RPMI8226 (cell line): ENCODE measurements around the gene CUTC.
A peak's percentile ranks its signal among the peaks of the same experiment; 100 is the strongest.
"Not testable (repeated sequence)": the region's sequence is repeated elsewhere in the genome, so short reads cannot be mapped to it uniquely, and the experiment has no call there.

Experiments
- DNase-seq: peaks from one replicate; pipeline ENCODE4 v3.0.0-alpha.2; 2015

CUTC gene

DNA sequence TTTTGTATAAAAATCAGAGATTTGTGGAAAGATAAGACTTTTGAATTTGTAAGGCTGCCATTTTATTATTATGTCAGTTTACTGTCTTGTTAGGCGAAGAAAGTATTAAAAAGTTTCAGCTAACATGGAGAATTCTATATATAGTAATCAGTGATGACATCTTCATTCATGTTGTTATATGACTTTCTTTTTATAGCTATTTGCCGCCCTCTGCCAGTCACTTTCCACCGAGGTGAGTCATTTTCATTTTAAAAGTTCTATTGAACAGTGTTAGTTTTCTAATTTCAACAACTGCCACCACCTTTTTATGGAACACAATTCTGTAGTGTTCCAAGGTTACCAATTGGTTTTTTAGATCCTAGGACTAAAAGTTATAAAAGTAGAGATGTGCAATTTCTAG, 11.8 kb downstream of the CUTC start:
- DNase-seq, result no peak

DNA sequence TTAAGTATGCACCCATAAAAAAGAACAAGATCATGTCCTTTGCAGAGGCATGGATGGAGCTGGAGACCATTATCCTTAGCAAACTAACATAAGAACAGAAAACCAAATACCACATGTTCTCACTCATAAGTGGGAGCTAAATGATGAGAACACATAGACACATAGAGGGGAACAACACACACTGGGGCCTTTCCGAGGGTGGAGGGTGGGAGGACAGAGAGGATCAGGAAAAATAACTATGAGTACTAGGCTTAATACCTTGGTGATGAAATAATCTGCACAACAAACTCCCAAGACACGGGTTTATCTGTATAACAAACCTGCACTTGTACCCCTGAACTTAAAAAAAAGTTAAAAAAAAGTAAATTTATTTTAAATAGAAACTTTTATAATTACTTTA, 14.1 kb downstream of the CUTC start:
- DNase-seq, result not testable (repeated sequence)

DNA sequence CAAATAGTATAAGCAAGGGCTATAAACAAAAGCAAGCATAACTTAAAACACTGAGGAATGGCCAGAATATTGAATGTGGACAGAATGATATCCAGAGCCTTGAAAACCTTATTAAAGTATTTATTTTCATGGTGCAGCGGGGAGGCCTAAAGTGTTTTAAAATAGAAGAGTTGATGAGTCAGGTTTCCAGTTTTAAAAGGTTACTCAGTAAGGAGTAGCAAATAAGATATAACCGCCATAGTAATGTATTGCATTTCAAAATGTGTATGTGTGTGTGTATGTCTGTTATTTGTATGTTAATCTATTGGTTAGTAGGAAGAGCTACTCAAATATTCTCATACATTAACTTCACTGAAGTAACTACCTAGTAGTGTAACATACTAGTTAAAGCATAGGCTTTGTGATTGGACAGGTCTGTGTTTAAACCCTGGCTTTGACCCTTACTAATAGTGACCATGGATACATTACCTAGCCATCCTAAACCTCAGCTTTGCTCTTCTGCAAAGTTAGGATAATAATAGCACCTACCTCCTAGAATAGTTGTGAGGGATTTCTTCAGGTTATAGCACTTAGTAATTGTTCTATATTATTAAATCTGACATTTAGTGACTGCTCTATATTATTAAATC, 16.9 kb downstream of the CUTC start:
- no peak for DNase-seq

DNA sequence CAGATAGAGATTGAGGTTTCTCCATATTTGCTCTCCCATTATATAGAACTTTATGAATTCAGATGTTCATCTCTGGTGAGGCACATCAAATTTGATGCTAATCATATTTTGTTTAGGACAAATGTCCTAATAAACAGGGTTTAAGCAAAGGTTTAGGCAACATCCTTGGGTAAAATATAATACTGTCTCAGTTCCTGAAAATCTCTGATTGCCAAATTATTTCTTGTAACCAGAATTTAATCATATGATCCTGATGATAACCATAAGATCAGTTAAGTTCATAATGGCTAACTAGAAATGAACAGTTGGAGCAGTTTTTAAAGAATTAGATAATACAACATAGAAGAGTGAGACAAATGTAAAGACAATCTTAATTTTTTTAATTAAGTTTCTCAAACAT, 18.6 kb downstream of the CUTC start:
- DNase-seq, result no peak

DNA sequence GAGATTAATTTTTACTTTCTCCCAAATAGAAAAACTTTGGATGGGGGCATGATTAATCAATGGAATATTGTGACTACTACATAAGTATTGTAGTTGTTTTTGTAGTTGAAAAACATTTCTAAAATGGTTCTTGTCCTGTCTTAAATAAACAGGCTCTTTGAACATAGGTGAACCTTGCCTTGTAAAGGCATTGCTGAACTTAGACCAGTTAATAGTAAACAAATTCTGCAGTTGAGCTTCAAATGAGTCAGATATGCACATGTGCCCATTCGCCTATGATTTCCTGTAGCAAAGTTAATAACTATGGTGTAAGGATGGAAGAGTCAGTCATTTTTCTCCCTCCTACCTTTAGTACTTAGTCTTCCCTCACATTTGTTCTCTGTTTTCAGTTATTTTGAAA, 22.6 kb downstream of the CUTC start:
- DNase-seq, result no peak

DNA sequence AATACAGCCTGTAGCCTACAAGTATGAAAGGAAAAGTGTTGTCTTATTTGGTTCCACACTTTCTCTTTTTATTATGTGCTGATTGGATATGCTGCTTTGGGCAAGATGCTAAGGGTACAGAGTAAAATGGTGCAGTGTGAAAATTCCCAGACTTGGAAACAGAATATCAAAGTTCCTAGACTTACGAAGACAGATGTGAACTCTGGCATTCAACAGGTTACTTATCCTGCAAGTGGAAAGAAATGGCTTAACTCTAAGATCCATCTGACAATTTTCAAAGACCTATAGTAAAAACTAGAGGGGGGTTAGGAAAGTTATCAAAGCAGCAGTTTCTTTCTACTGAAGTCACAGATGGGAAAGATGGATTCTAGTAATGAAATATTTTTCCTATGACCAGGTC, 24.1 kb downstream of the CUTC start:
- no peak for DNase-seq

DNA sequence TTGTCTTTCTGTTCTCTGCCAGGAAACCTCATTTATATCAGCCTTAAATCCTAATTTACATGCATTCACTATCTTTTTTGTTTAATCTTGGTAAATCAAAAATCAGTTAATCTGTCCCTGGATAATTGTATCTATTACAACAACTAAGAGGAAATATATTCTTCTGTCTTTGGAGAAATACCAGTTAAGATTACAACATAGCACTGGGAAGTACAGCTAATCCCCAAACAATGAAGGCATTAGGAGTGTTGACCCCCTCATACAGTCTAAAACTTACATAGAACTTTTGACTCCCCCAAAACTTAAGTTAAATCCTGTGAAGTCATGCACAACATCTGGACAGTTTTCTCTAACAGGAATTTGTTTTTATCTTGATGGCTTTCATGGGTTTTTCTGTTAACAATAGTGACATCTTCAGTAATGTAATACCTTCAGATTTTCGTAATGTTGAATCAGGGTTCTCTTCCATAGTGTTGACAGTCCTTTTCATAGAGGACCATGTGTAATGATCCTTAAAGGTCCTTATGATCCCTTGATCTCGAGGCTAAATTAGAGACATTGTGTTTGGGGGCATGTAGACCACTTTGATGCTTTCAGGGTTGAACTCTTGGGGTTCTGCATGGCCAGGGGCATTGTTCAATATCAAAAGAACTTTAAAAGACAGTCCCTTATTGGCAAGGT, 26.3 kb downstream of the CUTC start:
- DNase-seq, result no peak

DNA sequence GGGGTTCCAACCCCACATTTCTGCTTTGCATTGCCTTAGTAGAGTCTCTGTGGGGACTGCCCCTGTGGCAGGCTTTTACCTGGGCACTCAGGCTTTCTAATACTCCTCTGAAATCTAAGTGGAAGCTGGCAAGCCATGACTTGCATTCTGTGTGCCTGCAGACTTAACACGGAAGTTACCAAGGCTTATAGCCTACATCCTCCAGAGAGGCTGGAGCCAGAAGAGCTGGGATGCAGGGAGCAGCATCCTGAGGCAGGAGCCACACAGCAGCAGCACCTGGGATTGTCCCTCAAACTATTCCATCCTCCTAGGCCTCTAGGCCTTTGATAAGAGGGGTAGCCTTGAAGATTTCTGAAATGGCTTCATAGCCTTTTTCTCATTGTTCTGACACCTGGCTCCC, 28.3 kb downstream of the CUTC start:
- no peak for DNase-seq

DNA sequence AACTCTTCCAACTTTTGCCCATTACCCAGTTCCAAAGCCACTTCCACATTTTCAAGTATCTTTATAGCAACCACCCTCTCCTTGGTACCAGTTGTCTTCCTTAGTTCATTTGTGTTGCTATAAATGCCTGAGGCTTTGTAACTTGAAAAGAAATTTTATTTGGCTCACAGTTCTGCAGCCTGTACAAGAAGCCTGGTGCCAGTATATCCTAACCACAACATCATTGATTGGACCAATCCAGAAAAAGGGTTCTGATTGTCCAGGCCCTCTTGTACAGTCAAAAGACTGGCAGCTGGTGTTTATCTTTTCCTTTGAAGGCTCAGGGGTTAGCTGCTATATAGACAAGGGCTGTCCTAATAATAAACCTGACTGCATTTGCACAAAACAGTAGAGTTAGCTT, 29.3 kb downstream of the CUTC start:
- no peak for DNase-seq

DNA sequence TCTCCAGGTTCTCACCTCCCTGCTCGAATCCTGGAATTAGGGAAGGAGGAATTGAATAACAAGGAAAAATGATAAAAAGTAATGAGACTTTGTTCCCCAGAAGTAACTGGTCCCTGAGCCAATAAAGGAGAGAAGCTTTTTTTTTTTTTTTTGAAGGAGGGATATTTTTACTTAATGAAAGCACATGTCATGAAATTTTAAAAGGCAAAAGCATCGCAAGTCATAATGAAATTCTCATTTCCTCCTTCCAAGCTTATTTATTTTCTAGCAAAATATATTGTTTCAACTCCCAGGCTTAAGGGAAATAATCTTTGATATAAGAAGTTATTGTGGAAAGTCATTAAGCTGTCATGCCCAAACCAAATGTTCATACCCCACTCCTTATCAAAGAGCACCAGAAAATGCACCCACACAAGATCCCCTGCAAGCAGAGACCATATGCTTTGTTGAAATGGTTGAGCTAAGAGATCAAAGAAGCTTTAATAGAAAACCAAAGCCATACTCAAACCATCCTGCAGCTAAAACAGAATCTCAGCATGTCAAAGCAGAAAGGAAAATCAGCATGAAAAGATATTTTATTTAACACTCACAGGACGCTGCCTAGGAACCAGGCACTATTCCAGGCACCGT, 33.8 kb downstream of the CUTC start:
- DNase-seq, result no peak

DNA sequence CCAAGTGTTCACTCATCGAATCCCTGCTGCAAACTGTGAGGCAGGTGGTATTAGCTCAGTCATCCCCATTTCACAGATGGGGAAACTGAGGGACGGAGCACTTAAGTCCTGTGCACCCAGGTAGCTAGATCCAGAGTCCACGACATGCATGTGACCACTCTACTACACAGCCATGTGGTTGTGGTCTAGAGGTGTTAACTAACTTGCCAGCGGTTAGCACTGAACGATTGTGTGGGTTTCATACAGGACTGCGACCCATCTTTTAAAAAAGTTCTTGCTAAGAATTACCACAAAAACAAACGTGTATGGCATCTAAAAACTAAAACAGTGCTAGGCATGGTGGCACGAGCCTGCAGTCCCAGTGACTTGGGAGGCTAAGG, 34.3 kb downstream of the CUTC start:
- DNase-seq, result no peak

DNA sequence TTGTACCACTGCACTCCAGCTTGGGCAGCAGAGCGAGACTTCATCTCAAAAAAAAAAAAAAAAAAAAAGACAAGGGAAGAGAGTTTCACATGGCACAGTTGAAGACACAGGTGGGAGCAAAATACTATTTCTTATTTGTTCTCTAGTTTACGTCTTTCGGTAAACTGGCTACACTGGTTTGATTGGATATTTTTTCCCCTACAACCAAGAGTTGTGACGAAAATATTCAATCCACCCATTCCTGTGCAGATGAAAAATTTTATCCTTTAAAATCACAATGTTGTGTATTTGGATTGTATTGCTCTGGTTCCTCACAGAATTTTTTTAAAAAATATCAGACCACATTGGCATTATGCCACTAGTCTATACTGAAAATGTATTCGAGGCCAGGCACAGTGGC, 35.9 kb downstream of the CUTC start:
- DNase-seq, result no peak

DNA sequence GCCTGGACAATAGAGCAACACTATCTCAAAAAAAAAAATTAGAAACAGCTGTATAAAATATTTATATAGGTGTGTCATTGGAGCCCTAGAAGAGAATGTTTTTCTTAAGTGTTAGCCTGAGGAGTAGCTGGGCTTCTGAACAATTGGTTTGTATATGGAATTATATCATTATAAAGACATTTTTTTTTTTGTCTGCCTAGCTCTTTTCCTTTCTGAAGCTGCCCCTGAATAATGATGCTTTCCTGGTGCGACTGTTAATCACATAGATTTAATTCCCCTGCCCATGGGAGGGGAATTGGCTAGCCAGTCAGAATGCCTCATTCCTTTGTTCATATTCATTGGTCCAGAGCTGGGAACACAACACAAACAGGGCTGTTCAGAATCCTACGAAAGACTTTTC, 36.5 kb downstream of the CUTC start:
- DNase-seq, result no peak

DNA sequence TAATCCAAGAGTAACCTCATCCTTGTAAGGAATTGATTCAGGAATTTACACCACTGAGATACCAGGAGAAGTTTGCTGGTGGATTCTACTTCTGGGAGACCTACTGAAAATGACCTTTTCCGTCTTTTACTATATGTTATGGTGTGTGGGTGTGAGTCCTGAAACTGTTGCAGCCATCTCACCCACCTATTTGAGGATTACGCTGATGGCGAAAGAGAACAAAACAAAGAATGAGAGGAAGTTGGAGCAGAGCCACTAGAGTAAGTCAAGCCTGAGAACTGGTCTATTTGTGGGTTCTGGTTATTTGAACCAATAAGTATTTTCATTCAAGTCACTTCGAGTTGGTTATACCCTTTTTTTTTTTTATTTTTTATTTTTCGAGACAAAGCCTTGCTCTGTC, 37.7 kb downstream of the CUTC start:
- no peak for DNase-seq

DNA sequence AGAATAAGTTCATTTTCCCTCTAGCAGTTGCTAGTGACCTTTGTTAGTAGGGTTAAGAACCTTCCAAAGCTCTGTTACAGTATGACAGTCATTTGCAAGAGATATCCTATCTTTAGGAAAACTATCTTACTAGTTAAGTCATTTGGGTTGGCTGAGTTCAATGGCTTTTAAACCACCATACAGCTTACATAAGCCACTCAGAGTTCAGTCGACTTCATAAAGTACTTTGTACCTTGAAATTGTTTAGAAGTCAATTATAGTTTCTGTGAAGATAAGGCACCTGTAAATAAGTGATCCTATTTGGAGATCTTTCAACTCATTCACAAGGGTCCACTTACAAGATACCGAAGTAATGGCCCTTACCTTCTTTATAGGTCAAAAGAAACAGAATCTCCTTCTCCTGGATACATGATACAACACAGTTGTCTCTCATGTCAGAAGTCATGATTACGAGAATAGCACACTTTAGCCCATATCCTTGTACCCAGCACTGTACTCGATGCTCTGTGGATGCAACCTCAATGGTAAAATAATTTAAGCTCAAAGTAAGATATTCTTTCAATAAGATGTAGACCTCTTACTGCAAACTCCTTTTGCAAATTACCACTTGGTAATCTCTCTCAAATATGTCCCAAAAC, 38.5 kb downstream of the CUTC start:
- no peak for DNase-seq

DNA sequence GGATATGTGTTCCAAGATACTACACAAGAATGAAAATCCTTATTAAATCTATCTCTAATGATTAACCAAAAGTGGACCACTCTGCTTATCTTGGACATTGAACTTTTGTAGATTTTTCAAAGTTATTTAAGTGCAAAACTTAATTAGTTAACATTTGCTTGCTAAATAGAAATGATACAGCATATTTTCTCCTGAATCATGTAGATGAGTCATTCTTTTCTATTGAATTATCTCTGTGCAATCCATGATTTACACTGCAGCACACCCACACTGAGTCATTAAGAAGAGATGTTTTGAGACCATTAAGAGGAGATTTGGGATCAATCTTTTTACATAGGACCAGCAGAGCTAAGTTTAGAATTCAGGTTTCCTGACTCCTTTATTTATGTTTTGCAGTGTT, 43.8 kb downstream of the CUTC start:
- no peak for DNase-seq

DNA sequence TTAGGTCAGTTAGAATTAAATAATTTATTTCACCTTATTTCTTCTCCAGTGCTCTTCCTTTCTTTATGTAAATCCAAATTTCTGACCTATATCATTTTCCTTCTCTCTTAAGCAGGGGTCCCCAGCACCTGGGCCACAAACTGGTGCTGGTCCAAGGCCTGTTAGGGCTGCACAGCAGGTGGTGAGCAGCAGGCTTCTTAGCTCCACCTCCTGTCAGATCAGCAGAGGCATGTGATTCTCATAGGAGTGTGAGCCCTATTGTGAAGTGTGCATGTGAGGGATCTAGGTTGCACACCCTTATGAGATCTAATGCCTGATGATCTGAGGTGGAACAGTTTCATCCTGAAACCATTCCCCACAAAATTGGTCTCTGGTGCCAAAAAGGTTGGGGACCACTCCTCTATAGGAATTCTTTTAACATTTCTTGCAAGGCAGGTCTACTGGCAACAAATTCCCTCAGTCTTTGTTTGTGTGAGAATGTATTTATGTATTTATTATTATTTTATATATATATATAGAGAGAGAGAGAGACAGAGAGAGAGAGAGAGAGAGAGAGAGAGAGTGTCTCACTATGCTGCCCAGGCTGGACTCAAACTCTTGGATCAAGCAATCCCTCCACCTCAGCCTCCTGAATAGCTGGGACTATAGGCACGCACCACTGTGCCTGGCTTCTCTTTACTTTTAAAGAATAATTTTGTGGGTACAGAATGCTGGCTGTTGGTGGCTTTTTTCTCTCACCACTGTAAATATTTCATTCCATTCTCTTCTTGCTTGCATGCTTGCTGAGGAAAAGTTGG, 46.1 kb downstream of the CUTC start:
- DNase-seq, result no peak

DNA sequence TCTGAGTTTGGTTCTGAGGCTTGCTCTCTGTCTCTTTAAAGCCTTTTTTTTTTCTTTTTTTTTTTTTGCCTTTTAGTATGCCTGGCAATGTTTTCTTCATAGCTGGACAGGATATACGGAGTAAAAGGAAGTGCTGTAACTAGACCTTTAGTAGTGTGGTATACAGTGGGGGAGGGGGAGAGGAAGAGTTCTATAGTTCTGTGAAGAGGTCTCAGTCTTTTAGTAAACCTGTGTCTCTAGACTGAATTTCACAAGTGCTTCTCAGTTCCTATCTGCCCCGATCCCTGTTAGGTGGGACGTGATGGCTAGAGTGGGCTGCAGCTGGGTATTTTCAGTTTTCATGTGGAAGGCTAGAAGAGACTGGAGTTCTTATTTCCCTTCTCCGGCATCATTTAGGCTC, 47.3 kb downstream of the CUTC start:
- DNase-seq, result peak; percentile 7

DNA sequence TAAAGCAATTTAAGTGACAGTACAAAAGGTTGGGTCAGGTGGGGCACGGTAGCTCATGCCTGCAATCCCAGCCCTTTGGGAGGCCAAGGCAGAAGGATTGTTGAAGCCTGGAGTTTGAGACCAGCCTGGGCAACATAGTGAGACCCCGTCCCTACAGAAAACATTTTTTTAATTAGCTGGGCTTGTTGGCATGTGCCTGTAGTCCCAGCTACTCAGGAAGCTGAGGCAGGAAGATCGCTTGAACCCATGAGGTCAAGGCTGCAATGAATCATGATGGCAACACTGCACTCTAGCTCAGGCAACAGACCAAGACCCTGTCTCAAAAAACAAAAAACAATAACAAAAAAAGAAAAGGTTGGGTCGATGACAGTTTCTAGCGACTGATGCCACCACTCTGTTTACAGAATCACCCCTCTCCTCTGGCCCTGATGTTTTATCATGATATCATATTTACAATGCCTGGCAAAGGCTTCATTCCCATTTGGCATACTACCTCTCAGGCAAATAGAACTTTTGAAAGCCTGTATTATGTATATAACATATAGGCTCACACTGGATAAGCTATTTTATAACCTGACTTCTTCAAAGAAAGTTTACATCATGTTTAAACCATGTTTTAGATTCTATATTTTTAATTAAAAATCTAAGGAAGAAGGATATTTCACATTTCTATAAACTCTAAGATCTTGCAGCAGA, 49.8 kb downstream of the CUTC start:
- DNase-seq, result no peak

DNA sequence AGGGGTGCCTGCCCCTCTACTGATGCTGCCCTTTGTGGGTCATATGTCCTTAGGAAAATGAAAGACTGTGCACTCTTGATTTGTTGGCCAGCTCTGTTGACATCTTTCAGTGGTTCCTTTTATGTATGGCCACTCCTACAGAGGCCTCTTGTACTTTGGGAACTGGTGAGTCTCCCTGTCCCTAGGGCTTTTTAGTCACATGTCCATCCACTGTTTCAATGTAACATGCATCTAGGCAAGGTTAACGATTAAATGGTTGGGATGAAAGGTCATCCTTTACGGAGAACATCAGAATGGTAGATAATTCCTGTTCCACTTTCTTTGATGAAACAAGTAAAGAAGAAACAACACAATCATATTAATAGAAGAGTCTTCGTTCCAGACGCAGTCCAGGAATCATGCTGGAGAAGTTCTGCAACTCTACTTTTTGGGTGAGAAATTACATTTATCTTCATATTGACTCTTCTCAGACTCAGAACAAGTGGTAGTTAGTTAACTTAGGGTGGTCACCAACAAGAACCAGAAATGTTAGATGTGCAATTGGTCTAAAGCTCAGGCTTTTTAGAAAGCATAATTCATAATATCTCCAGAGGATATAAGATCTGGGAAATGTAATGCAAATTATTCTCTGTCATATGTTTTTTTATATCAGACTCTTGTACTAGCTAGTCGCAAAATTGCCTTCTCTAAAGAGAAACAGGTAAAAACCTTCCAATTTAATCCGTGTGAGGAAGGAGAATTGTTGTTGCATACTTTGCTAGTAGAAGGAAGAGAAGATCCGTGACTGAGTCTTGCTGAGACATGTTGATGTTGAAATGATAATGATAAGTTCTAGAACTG, 50.6 kb downstream of the CUTC start, which contains the start of gene ABCC2:
ABCC2 (plus strand) TSS at position 194 of the 840 bp plus-strand sequence; CDS start at position 399, 205 bp downstream.
- no peak for DNase-seq

DNA sequence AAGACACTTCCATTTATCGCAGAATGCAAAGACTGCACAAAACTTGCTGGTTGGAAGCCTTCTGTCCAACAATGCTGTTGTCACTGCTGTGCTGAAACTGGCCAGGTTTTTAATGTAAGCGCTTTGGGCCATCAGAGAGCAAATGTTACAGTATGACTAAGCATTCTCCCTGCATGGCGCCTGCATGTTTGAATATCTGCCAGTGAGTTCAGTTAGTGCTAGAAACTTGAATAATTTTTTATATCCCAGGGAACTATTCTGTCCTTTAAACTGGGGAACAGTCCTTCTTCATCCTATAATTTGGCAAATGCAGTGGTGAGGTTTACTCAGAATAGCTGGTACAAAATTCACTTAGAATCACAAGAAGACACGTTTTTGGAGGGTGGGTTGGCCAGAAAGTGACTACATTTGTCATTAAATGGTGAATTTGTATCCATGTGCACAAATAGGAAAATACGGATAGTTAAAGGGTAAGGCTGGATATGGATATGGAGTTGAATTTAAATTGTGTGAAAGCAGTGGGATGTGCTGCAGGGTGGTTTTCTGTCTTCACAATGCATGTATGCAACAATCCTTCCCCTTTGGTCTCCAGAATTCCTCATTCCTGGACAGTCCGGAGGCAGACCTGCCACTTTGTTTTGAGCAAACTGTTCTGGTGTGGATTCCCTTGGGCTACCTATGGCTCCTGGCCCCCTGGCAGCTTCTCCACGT, 52.1 kb downstream of the CUTC start:
- DNase-seq, result no peak
